ENCODE measurements around the gene TECPR1.

The TECPR1 gene

GRCh38 chr7:98187138-98187502 lies 64.9 kb downstream of the TECPR1 start:
- no peak for DNase-seq

- no peak for DNase-seq
Observed at GRCh38 chr7:98186452-98187137, 65.4 kb downstream of the TECPR1 start.

- no peak for DNase-seq
Observed at GRCh38 chr7:98185101-98185500, 66.9 kb downstream of the TECPR1 start.

GRCh38 chr7:98180751-98181150 lies 71.3 kb downstream of the TECPR1 start:
- no peak for DNase-seq

GRCh38 chr7:98178762-98179490 lies 73.1 kb downstream of the TECPR1 start:
- no peak for DNase-seq

- DNase-seq = no peak
Observed at GRCh38 chr7:98178321-98178720, 73.7 kb downstream of the TECPR1 start.

GRCh38 chr7:98177553-98177952 lies 74.5 kb downstream of the TECPR1 start:
- no peak for DNase-seq

GRCh38 chr7:98175260-98175940 lies 76.6 kb downstream of the TECPR1 start:
- no peak for DNase-seq

- no peak for DNase-seq
Observed at GRCh38 chr7:98174334-98175259, 77.4 kb downstream of the TECPR1 start.

GRCh38 chr7:98171449-98171848 lies 80.6 kb downstream of the TECPR1 start:
- DNase-seq = no peak

GRCh38 chr7:98170966-98171365 lies 81.1 kb downstream of the TECPR1 start:
- DNase-seq = no peak

GRCh38 chr7:98168904-98169621 lies 83.0 kb downstream of the TECPR1 start:
- no peak for DNase-seq

- DNase-seq = peak; percentile 46 to 76
Observed at GRCh38 chr7:98168181-98168903, 83.7 kb downstream of the TECPR1 start.

- DNase-seq = no peak
Observed at GRCh38 chr7:98167653-98168052, 84.4 kb downstream of the TECPR1 start.

GRCh38 chr7:98166668-98166970 lies 85.4 kb downstream of the TECPR1 start:
- no peak for DNase-seq

GRCh38 chr7:98165827-98166667 lies 86.0 kb downstream of the TECPR1 start:
- DNase-seq = peak; percentile 47 to 59
